HEK293 (cell line): ENCODE results near the gene PTPRN2.

Experiments used
- CTCF ChIP-seq: fragments of 450-650 bp; formaldehyde crosslinking; IDR thresholded peaks from 2 replicates; pipeline ENCODE4 v1.5.1; 2016; ENCODE audit warnings: missing biosample characterization, missing genetic modification characterization
- OVOL3 ChIP-seq: fragments of 450-650 bp; formaldehyde crosslinking; IDR thresholded peaks from 2 replicates; pipeline ENCODE4 v1.5.1; 2016; ENCODE audit warnings: missing biosample characterization, missing genetic modification characterization
- SP2 ChIP-seq: fragments of 450-650 bp; formaldehyde crosslinking; IDR thresholded peaks from 2 replicates; pipeline ENCODE4 v1.5.1; 2016; ENCODE audit warnings: missing biosample characterization, missing genetic modification characterization
- ZNF24 ChIP-seq: fragments of 450-650 bp; formaldehyde crosslinking; IDR thresholded peaks from 2 replicates; pipeline ENCODE4 v1.5.1; 2016; ENCODE audit warnings: missing biosample characterization, missing genetic modification characterization
- ZNF302 ChIP-seq: fragments of 450-650 bp; formaldehyde crosslinking; IDR thresholded peaks from 2 replicates; pipeline ENCODE4 v1.5.1; 2016; ENCODE audit warnings: missing biosample characterization, missing genetic modification characterization, low read depth
- ZNF510 ChIP-seq: fragments of 450-650 bp; formaldehyde crosslinking; IDR thresholded peaks from 2 replicates; pipeline ENCODE4 v1.5.1; 2018; ENCODE audit warnings: mild to moderate bottlenecking, missing genetic modification characterization, missing biosample characterization; ENCODE audit not compliant: insufficient replicate concordance
- TF ChIP-seq, protein P1 (sequence below): fragments of 450-650 bp; formaldehyde crosslinking; IDR thresholded peaks from 2 replicates; pipeline ENCODE4 v1.5.1; 2017; ENCODE audit warnings: missing biosample characterization, missing genetic modification characterization
- TF ChIP-seq, protein P2 (sequence below): fragments of 450-650 bp; formaldehyde crosslinking; IDR thresholded peaks from 2 replicates; pipeline ENCODE4 v1.5.1; 2016; ENCODE audit warnings: missing biosample characterization, missing genetic modification characterization, low read depth

- TF ChIP-seq CTCF (tag by site-specific recombination) (no peak), ZNF24 (no peak), ZNF510 (no peak), ZNF302 (tag by site-specific recombination) (no peak), SP2 (no peak), OVOL3 (tag by site-specific recombination) (no peak)
- TF ChIP-seq, protein P1, sequence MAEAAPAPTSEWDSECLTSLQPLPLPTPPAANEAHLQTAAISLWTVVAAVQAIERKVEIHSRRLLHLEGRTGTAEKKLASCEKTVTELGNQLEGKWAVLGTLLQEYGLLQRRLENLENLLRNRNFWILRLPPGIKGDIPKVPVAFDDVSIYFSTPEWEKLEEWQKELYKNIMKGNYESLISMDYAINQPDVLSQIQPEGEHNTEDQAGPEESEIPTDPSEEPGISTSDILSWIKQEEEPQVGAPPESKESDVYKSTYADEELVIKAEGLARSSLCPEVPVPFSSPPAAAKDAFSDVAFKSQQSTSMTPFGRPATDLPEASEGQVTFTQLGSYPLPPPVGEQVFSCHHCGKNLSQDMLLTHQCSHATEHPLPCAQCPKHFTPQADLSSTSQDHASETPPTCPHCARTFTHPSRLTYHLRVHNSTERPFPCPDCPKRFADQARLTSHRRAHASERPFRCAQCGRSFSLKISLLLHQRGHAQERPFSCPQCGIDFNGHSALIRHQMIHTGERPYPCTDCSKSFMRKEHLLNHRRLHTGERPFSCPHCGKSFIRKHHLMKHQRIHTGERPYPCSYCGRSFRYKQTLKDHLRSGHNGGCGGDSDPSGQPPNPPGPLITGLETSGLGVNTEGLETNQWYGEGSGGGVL (tag by site-specific recombination), result no peak
- TF ChIP-seq, protein P2, sequence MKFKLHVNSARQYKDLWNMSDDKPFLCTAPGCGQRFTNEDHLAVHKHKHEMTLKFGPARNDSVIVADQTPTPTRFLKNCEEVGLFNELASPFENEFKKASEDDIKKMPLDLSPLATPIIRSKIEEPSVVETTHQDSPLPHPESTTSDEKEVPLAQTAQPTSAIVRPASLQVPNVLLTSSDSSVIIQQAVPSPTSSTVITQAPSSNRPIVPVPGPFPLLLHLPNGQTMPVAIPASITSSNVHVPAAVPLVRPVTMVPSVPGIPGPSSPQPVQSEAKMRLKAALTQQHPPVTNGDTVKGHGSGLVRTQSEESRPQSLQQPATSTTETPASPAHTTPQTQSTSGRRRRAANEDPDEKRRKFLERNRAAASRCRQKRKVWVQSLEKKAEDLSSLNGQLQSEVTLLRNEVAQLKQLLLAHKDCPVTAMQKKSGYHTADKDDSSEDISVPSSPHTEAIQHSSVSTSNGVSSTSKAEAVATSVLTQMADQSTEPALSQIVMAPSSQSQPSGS (tag by site-specific recombination), result no peak
Observed at GRCh38 chr7:158323741-158324396, 263.8 kb downstream of the PTPRN2 start.
